Transverse colon (tissue), 4 donors: ENCODE data around the gene TP53BP2. TPM values are rescaled to one million over a fixed set of nuclear protein-coding genes. Genes with fewer than 3 reads are reported as not detected.

Source experiments
- DNase-seq: peaks from one replicate; pipeline ENCODE4 v3.0.0-alpha.2; 2019
- H3K27ac ChIP-seq, 4 donors: fragments of 200-600 bp; sonication (generic); 2 replicates each; pipeline ENCODE4 v1.5.1; 2016 to 2018; ENCODE audit warnings: inconsistent platforms in 4 of 4
- H3K27me3 ChIP-seq: fragments of 200-600 bp; sonication (generic); 2 replicates; pipeline ENCODE4 v1.5.1; 2017; ENCODE audit warnings: inconsistent platforms
- H3K36me3 ChIP-seq, 4 donors: fragments of 200-600 bp; sonication (generic); 2 replicates each; pipeline ENCODE4 v1.5.1; 2017 to 2019; ENCODE audit warnings: inconsistent platforms in 4 of 4
- H3K4me1 ChIP-seq, 4 donors: fragments of 200-600 bp; sonication (generic); 2 replicates each; pipeline ENCODE4 v1.5.1; 2017 to 2020; ENCODE audit warnings: inconsistent platforms in 4 of 4
- H3K4me3 ChIP-seq, 4 donors: fragments of 200-600 bp; sonication (generic); 1 replicate in 1 of 4; 2 replicates in 3 of 4; pipeline versions ENCODE4 v1.5.1 to v1.6.1; 2017 to 2019; ENCODE audit warnings: inconsistent platforms in 4 of 4
- H3K9me3 ChIP-seq, 2 donors: fragments of 200-600 bp; sonication (generic); 2 replicates each; pipeline ENCODE4 v1.5.1; 2017 to 2019; ENCODE audit warnings: inconsistent platforms in 2 of 2
- CTCF ChIP-seq, 5 experiments: fragments of 200-600 bp in 3 of 5; fragments of 450-650 bp in 2 of 5; sonication (generic) in 3 of 5; IDR thresholded peaks; 1 replicate in 2 of 5; 2 replicates in 3 of 5; pipeline ENCODE4 v1.5.1; 2016 to 2017; ENCODE audit warnings: antibody characterized with exemption in 5 of 5, inconsistent platforms in 3 of 5, mild to moderate bottlenecking in 2 of 5, moderate library complexity in 1 of 5
- EP300 ChIP-seq: sonication (generic); formaldehyde crosslinking; IDR thresholded peaks from one replicate; pipeline ENCODE4 v1.6.1; 2017; ENCODE audit warnings: antibody characterized with exemption, low read depth
- POLR2A ChIP-seq: fragments of 450-650 bp; IDR thresholded peaks from one replicate; pipeline ENCODE4 v1.6.1; 2016; ENCODE audit warnings: antibody characterized with exemption, mild to moderate bottlenecking, moderate library complexity
- POLR2AphosphoS5 ChIP-seq, 3 donors: sonication (generic); formaldehyde crosslinking; IDR thresholded peaks; one replicate each; pipeline ENCODE4 v1.6.1; 2016; ENCODE audit warnings: antibody characterized with exemption in 3 of 3
- WGBS, 2 donors: methylation state at CpG; one replicate each; pipeline ENCODE4 v1.1.5; 2018; ENCODE audit warnings: low coverage in 1 of 2; 5-methylcytosine and 5-hydroxymethylcytosine counted together
- in situ Hi-C, 4 donors: fragments of 200-750 bp; cut with MboI; loops; one replicate each; pipeline versions ENCODE4 v1.15.0 to v1.15.1; 2017; ENCODE audit warnings: low sequenced_read_pairs in 3 of 4, low pct_ligation_motif_present in 1 of 4, low pct_unique_long_range_greater_than_20kb in 1 of 4
- intact Hi-C: fragments of 100-400 bp; cut with DNase I; formaldehyde crosslinking; loops from one replicate; pipeline ENCODE4 v1.15.1; 2023; ENCODE audit warnings: low total_unique reads
- total RNA-seq, 4 donors: library from RNA; depleted of rRNA; stranded (reverse); fragments of >200 nt; gene quantifications; one replicate each; pipeline ENCODE4 v1.1.0, GENCODE V29; 2016

Gene TP53BP2
- total RNA-seq, 4 donors from 2014 or later = 11.9 to 82.7 (median 31.2) TPM

- Histone ChIP-seq H3K36me3 (no peaks in the 10 kb centered on the region), H3K4me1 (peaks cover 33 to 73% (median 57%) of the 10 kb centered on the region in 4 donors), H3K27ac (peak overlapping the region; percentile 8 to 45 (median 42)), H3K27me3 (no peaks in the 10 kb centered on the region), H3K9me3 (no peaks in the 10 kb centered on the region), H3K4me3 (no peak overlapping the region)
- WGBS, 2 donors = 62% methylated on average over 5 to 20 of the region's 20 CpGs
- TF ChIP-seq EP300 = no peak
- no peak for TF ChIP-seq POLR2A
- TF ChIP-seq CTCF (IDR thresholded peaks at IDR 0.05) = no peak
- TF ChIP-seq POLR2AphosphoS5 (IDR thresholded peaks at IDR 0.05) = no peak
- in situ Hi-C loops (no loop called here), intact Hi-C loops (no loop called here)
- DNase-seq = peak; percentile 37
Observed at GRCh38 chr1:223733898-223734852, 111.6 kb downstream of the TP53BP2 start.

GRCh38 chr1:223732993-223733798, 112.6 kb downstream of the TP53BP2 start:
- Histone ChIP-seq H3K4me3 (no peak overlapping the region), H3K27ac (peak overlapping the region; percentile 8 to 45 (median 42)), H3K36me3 (no peaks in the 10 kb centered on the region), H3K9me3 (no peaks in the 10 kb centered on the region), H3K27me3 (no peaks in the 10 kb centered on the region), H3K4me1 (peaks cover 24 to 63% (median 48%) of the 10 kb centered on the region in 4 donors)
- TF ChIP-seq POLR2AphosphoS5 (IDR thresholded peaks at IDR 0.05) = no peak
- TF ChIP-seq EP300 = no peak
- no peak for TF ChIP-seq CTCF (IDR thresholded peaks at IDR 0.05)
- no peak for TF ChIP-seq POLR2A
- no peak for DNase-seq
- intact Hi-C loops = no loop called here
- in situ Hi-C loops = no loop called here
- 63% methylated on average over 3 to 6 of the region's 6 CpGs for WGBS, 2 donors

- in situ Hi-C loops = no loop called here
- peak; percentile 46 for DNase-seq
- Histone ChIP-seq H3K27me3 (no peaks in the 10 kb centered on the region), H3K27ac (peak overlapping the region; percentile 19 to 45 (median 34)), H3K4me3 (no peak overlapping the region), H3K9me3 (no peaks in the 10 kb centered on the region), H3K36me3 (no peaks in the 10 kb centered on the region), H3K4me1 (peaks cover 23 to 57% (median 46%) of the 10 kb centered on the region in 4 donors)
- intact Hi-C loops = no loop called here
- 70% methylated on average over 13 of the region's 13 CpGs; no CpG with 5 or more reads in 1 of the 2 donors for WGBS, 2 donors
- TF ChIP-seq CTCF (IDR thresholded peaks at IDR 0.05) (no peak), POLR2A (no peak), EP300 (no peak), POLR2AphosphoS5 (IDR thresholded peaks at IDR 0.05) (no peak)
Observed at GRCh38 chr1:223731133-223731770, 114.5 kb downstream of the TP53BP2 start.
